SK-N-SH treated with all-trans-retinoic acid at 6 μM for 48 hours (cell line): Measurements from ENCODE around the gene ZBTB47.

Source experiments
- ATAC-seq: fragments of 200-7000 bp; cut with Tn5 transposase; 3 replicates; pipeline ENCODE4 v1.9.1; 2020; ENCODE audit warnings: mild to moderate bottlenecking, moderate library complexity
- ARNTL ChIP-seq: fragments of 450-650 bp; formaldehyde crosslinking; IDR thresholded peaks from 2 replicates; pipeline ENCODE4 v1.5.0; 2020; ENCODE audit warnings: low read depth, mild to moderate bottlenecking, moderate library complexity, borderline replicate concordance
- BACH2 ChIP-seq: fragments of 250-450 bp; sonication (Bioruptor Pico); IDR thresholded peaks from 2 replicates; pipeline ENCODE4 v1.9.0; 2021; ENCODE audit warnings: mild to moderate bottlenecking, borderline replicate concordance
- CSDC2 ChIP-seq: fragments of 250-450 bp; sonication (Bioruptor Pico); IDR thresholded peaks from 2 replicates; pipeline ENCODE4 v1.5.0; 2020; ENCODE audit warnings: mild to moderate bottlenecking, moderate library complexity
- GLIS3 ChIP-seq: fragments of 250-450 bp; sonication (Bioruptor Pico); IDR thresholded peaks from 2 replicates; pipeline ENCODE4 v1.5.0; 2020; ENCODE audit warnings: mild to moderate bottlenecking, moderate library complexity
- ISL1 ChIP-seq: fragments of 250-450 bp; sonication (Bioruptor Pico); IDR thresholded peaks from 2 replicates; pipeline ENCODE4 v2.1.2; 2022; ENCODE audit warnings: mild to moderate bottlenecking, moderate library complexity
- OSR1 ChIP-seq: fragments of 250-450 bp; sonication (Bioruptor Pico); IDR thresholded peaks from 2 replicates; pipeline ENCODE4 v1.8.0; 2022; ENCODE audit warnings: moderate library complexity, mild to moderate bottlenecking, inconsistent platforms
- RARB ChIP-seq: fragments of 250-450 bp; sonication (Bioruptor Pico); IDR thresholded peaks from 2 replicates; pipeline ENCODE4 v1.8.0; 2021; ENCODE audit warnings: mild to moderate bottlenecking, moderate library complexity
- SNAI2 ChIP-seq: fragments of 250-450 bp; sonication (Bioruptor Pico); IDR thresholded peaks from 2 replicates; pipeline ENCODE4 v1.5.0; 2020; ENCODE audit warnings: mild to moderate bottlenecking, moderate library complexity
- TCF4 ChIP-seq: fragments of 250-450 bp; sonication (Bioruptor Pico); IDR thresholded peaks from 2 replicates; pipeline ENCODE4 v1.8.0; 2021; ENCODE audit warnings: mild to moderate bottlenecking, moderate library complexity, borderline replicate concordance
- TOX ChIP-seq: fragments of 250-450 bp; sonication (Bioruptor Pico); IDR thresholded peaks from 2 replicates; pipeline ENCODE4 v1.8.0; 2021; ENCODE audit warnings: mild to moderate bottlenecking, moderate library complexity, borderline replicate concordance
- ZC3H10 ChIP-seq: fragments of 250-450 bp; sonication (Bioruptor Pico); IDR thresholded peaks from 2 replicates; pipeline ENCODE4 v1.5.1; 2021; ENCODE audit warnings: mild to moderate bottlenecking, moderate library complexity
- ZFP3 ChIP-seq: fragments of 250-450 bp; sonication (Bioruptor Pico); IDR thresholded peaks from 2 replicates; pipeline ENCODE4 v1.5.0; 2020; ENCODE audit warnings: mild to moderate bottlenecking, moderate library complexity
- ZFP30 ChIP-seq: fragments of 450-650 bp; formaldehyde crosslinking; IDR thresholded peaks from 2 replicates; pipeline ENCODE4 v1.5.0; 2022; ENCODE audit warnings: mild to moderate bottlenecking, moderate library complexity
- ZNF565 ChIP-seq: fragments of 450-650 bp; formaldehyde crosslinking; conservative IDR thresholded peaks from 2 replicates; pipeline ENCODE4 v1.5.0; 2020; ENCODE audit warnings: low read depth, mild to moderate bottlenecking, moderate library complexity
- ZNF70 ChIP-seq: fragments of 450-650 bp; formaldehyde crosslinking; IDR thresholded peaks from 2 replicates; pipeline ENCODE4 v1.5.0; 2020; ENCODE audit warnings: mild to moderate bottlenecking, moderate library complexity
- ZNF8 ChIP-seq: fragments of 450-650 bp; formaldehyde crosslinking; IDR thresholded peaks from 2 replicates; pipeline ENCODE4 v1.5.0; 2020; ENCODE audit warnings: mild to moderate bottlenecking, moderate library complexity
- TF ChIP-seq, protein P1 (sequence below): fragments of 250-450 bp; sonication (Bioruptor Pico); IDR thresholded peaks from 2 replicates; pipeline ENCODE4 v1.5.0; 2020; ENCODE audit warnings: mild to moderate bottlenecking, moderate library complexity
- TF ChIP-seq, protein P2 (sequence below): fragments of 250-450 bp; sonication (Bioruptor Pico); IDR thresholded peaks from 2 replicates; pipeline ENCODE4 v1.5.1; 2021; ENCODE audit warnings: mild to moderate bottlenecking, moderate library complexity
- TF ChIP-seq, protein P3 (sequence below): fragments of 250-450 bp; sonication (Bioruptor Pico); IDR thresholded peaks from 2 replicates; pipeline ENCODE4 v1.5.1; 2020; ENCODE audit warnings: low read depth, mild to moderate bottlenecking, moderate library complexity
- TF ChIP-seq, protein P4 (sequence below): fragments of 250-450 bp; sonication (Bioruptor Pico); IDR thresholded peaks from 2 replicates; pipeline ENCODE4 v1.8.0; 2021; ENCODE audit warnings: low read depth, mild to moderate bottlenecking, moderate library complexity, borderline replicate concordance

Gene ZBTB47

GRCh38 chr3:42661593-42662022, 8.1 kb downstream of the ZBTB47 start (continued):
- no peak for TF ChIP-seq SNAI2
- no peak for TF ChIP-seq BACH2 (CRISPR knock-in tag)
- TF ChIP-seq ZC3H10 (CRISPR knock-in tag) = no peak
- no peak for TF ChIP-seq ZNF70 (CRISPR knock-in tag)
- no peak for TF ChIP-seq CSDC2 (CRISPR knock-in tag)
- no peak for TF ChIP-seq RARB
- TF ChIP-seq, all 23 proteins: peak for 0

- no peak for ATAC-seq
- no peak for TF ChIP-seq ZNF8 (CRISPR knock-in tag)
- TF ChIP-seq GLIS3 (CRISPR knock-in tag) = no peak
- no peak for TF ChIP-seq SNAI2
- no peak for TF ChIP-seq OSR1 (CRISPR knock-in tag)
- TF ChIP-seq TOX = no peak
- TF ChIP-seq ZNF565 (CRISPR knock-in tag) = no peak
- no peak for TF ChIP-seq BACH2 (CRISPR knock-in tag)
- TF ChIP-seq ZFP3 (CRISPR knock-in tag) = no peak
- TF ChIP-seq, protein P1, sequence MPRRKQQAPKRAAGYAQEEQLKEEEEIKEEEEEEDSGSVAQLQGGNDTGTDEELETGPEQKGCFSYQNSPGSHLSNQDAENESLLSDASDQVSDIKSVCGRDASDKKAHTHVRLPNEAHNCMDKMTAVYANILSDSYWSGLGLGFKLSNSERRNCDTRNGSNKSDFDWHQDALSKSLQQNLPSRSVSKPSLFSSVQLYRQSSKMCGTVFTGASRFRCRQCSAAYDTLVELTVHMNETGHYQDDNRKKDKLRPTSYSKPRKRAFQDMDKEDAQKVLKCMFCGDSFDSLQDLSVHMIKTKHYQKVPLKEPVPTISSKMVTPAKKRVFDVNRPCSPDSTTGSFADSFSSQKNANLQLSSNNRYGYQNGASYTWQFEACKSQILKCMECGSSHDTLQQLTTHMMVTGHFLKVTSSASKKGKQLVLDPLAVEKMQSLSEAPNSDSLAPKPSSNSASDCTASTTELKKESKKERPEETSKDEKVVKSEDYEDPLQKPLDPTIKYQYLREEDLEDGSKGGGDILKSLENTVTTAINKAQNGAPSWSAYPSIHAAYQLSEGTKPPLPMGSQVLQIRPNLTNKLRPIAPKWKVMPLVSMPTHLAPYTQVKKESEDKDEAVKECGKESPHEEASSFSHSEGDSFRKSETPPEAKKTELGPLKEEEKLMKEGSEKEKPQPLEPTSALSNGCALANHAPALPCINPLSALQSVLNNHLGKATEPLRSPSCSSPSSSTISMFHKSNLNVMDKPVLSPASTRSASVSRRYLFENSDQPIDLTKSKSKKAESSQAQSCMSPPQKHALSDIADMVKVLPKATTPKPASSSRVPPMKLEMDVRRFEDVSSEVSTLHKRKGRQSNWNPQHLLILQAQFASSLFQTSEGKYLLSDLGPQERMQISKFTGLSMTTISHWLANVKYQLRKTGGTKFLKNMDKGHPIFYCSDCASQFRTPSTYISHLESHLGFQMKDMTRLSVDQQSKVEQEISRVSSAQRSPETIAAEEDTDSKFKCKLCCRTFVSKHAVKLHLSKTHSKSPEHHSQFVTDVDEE = no peak
- TF ChIP-seq, protein P2, sequence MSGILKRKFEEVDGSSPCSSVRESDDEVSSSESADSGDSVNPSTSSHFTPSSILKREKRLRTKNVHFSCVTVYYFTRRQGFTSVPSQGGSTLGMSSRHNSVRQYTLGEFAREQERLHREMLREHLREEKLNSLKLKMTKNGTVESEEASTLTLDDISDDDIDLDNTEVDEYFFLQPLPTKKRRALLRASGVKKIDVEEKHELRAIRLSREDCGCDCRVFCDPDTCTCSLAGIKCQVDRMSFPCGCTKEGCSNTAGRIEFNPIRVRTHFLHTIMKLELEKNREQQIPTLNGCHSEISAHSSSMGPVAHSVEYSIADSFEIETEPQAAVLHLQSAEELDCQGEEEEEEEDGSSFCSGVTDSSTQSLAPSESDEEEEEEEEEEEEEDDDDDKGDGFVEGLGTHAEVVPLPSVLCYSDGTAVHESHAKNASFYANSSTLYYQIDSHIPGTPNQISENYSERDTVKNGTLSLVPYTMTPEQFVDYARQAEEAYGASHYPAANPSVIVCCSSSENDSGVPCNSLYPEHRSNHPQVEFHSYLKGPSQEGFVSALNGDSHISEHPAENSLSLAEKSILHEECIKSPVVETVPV (CRISPR knock-in tag) = no peak
- no peak for TF ChIP-seq ZC3H10 (CRISPR knock-in tag)
- TF ChIP-seq, protein P3, sequence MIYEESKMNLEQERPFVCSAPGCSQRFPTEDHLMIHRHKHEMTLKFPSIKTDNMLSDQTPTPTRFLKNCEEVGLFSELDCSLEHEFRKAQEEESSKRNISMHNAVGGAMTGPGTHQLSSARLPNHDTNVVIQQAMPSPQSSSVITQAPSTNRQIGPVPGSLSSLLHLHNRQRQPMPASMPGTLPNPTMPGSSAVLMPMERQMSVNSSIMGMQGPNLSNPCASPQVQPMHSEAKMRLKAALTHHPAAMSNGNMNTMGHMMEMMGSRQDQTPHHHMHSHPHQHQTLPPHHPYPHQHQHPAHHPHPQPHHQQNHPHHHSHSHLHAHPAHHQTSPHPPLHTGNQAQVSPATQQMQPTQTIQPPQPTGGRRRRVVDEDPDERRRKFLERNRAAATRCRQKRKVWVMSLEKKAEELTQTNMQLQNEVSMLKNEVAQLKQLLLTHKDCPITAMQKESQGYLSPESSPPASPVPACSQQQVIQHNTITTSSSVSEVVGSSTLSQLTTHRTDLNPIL (CRISPR knock-in tag) = no peak
- TF ChIP-seq, protein P4, sequence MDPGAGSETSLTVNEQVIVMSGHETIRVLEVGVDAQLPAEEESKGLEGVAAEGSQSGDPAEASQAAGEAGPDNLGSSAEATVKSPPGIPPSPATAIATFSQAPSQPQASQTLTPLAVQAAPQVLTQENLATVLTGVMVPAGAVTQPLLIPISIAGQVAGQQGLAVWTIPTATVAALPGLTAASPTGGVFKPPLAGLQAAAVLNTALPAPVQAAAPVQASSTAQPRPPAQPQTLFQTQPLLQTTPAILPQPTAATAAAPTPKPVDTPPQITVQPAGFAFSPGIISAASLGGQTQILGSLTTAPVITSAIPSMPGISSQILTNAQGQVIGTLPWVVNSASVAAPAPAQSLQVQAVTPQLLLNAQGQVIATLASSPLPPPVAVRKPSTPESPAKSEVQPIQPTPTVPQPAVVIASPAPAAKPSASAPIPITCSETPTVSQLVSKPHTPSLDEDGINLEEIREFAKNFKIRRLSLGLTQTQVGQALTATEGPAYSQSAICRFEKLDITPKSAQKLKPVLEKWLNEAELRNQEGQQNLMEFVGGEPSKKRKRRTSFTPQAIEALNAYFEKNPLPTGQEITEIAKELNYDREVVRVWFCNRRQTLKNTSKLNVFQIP = no peak
- no peak for TF ChIP-seq CSDC2 (CRISPR knock-in tag)
- no peak for TF ChIP-seq ARNTL (CRISPR knock-in tag)
- TF ChIP-seq ISL1 (CRISPR knock-in tag) = no peak
- no peak for TF ChIP-seq TCF4
- no peak for TF ChIP-seq ZFP30 (CRISPR knock-in tag)
Measured at GRCh38 chr3:42662037-42662812, 8.7 kb downstream of the ZBTB47 start.

DNA sequence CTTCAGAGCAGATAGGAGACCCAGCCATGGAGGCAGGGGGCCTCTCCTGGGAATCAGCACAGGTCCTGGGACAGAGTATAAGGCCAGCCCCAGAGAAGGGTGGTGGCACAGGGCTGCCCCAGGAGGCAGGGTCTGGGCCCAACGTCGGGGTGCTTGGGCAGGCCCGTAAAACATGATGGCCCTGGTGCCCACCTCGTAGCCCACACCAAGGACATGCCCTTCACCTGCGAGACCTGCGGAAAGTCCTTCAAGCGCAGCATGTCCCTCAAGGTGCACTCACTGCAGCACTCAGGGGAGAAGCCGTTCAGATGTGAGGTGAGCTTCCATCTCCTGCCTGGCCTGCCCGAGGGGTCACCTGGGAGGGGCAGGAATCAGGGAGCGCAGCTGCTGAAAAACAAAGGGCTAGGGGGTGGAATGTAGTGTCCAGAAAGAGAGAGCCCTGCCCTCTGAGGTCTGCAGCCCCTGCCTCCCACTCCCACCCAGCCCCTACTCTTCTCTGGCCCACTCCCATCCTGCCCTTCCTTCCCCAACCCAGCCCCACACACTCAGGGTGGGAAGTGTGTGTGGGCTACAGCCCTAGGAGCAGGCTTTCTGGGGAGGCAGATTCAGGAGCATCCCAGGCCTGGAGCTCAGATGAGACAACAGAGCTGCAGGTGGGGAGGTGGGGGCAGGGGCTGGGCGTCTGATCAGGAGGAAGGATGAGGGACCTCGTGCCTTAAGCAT, 9.5 kb downstream of the ZBTB47 start:
- TF ChIP-seq ZFP3 (CRISPR knock-in tag) (no peak), ZFP30 (CRISPR knock-in tag) (no peak), ISL1 (CRISPR knock-in tag) (no peak)
- TF ChIP-seq, all 23 proteins: peak for 0
- no peak for ATAC-seq
